GM23338 (cell line): ENCODE results near the gene PHRF1. TPM values are rescaled to one million over a fixed set of nuclear protein-coding genes. Genes with fewer than 3 reads are reported as not detected.

ENCODE experiments used
- CREB1 ChIP-seq: fragments of 250-450 bp; sonication (Bioruptor Pico); IDR thresholded peaks from 2 replicates; pipeline ENCODE4 v1.5.0; 2020; ENCODE audit warnings: low read depth, mild to moderate bottlenecking, moderate library complexity
- CTCF ChIP-seq, 2 experiments: fragments of 200-600 bp in 1 of 2; sonication (generic) in 1 of 2; conservative IDR thresholded peaks; 2 replicates each; pipeline versions ENCODE4 v1.5.1 to v1.6.1; 2016 to 2017; ENCODE audit warnings: antibody characterized with exemption in 2 of 2, low read depth in 2 of 2, mild to moderate bottlenecking in 2 of 2, moderate library complexity in 1 of 2
- ETS1 ChIP-seq: IDR thresholded peaks from 2 replicates; pipeline ENCODE4 v1.6.1; 2016; ENCODE audit warnings: antibody characterized with exemption
- EZH2phosphoT487 ChIP-seq: fragments of 200-600 bp; sonication (generic); IDR thresholded peaks from one replicate; pipeline ENCODE4 v1.8.1; 2018; ENCODE audit warnings: antibody characterized with exemption; ENCODE audit not compliant: unreplicated experiment
- STAT1 ChIP-seq: IDR thresholded peaks from one replicate; pipeline ENCODE4 v1.6.1; 2016; ENCODE audit warnings: antibody characterized with exemption; ENCODE audit not compliant: unreplicated experiment
- ZNF331 ChIP-seq: fragments of 250-450 bp; sonication (Bioruptor Pico); IDR thresholded peaks from 2 replicates; pipeline ENCODE4 v1.5.0; 2020; ENCODE audit warnings: low read depth, mild to moderate bottlenecking, moderate library complexity
- ZNF462 ChIP-seq: fragments of 250-450 bp; sonication (Bioruptor Pico); IDR thresholded peaks from 2 replicates; pipeline ENCODE4 v1.5.0; 2020; ENCODE audit warnings: mild to moderate bottlenecking, moderate library complexity
- polyA plus RNA-seq: library from polyadenylated mRNA; unstranded; fragments of >200 nt; fragmentation: Nextera tagmentation; extraction: Ambion mirVana; gene quantifications from 2 replicates; pipeline ENCODE4 v1.2.1, GENCODE V29; 2016
- total RNA-seq: library from RNA; depleted of rRNA; stranded (reverse); fragments of >200 nt; shearing (Covaris generic); gene quantifications from 2 replicates; pipeline ENCODE4 v1.2.3, GENCODE V29; 2014

The PHRF1 gene
- total and polyA plus RNA-seq, 2 experiments from 2014 or later, result 11.0 to 45.9 TPM

- no peak for TF ChIP-seq ZNF462 (CRISPR knock-in tag)
- no peak for TF ChIP-seq ETS1
- no peak for TF ChIP-seq ZNF331 (CRISPR knock-in tag)
- no peak for TF ChIP-seq EZH2phosphoT487
- no peak for TF ChIP-seq STAT1
- no peak for TF ChIP-seq CREB1
- no peak for TF ChIP-seq CTCF (conservative IDR thresholded peaks at IDR 0.05; ENCODE audit: low read depth in 2 of 2)
Observed at GRCh38 chr11:589798-590197, 13.5 kb downstream of the PHRF1 start (continued).
